HCT116 (cell line): Measurements from ENCODE around the gene CACNG6. TPM values are rescaled to one million over a fixed set of nuclear protein-coding genes. Genes with fewer than 3 reads are reported as not detected.

Source experiments
- ATAC-seq: fragments of 200-7000 bp; cut with Tn5 transposase; 2 replicates; pipeline ENCODE4 v1.9.1; 2020; ENCODE audit warnings: mild to moderate bottlenecking, moderate library complexity
- BruUV-seq: library from RNA; stranded (reverse); fragments of 400-500 nt; replicated peaks from 2 replicates; lab custom pipeline; 2021; lab: Mats Ljungman, UMichigan
- CTCF ChIA-PET: fragments of 300-600 bp; sonication (Branson Sonifier 250); formaldehyde crosslinking; loops from one replicate; lab custom pipeline; 2021; ENCODE audit warnings: antibody characterized with exemption; lab: Charles Lee
- POLR2A ChIA-PET: fragments of 300-600, 350-600 bp; sonication (Branson Sonifier 250); formaldehyde crosslinking; loops from one replicate; lab custom pipeline; 2021; ENCODE audit warnings: antibody characterized with exemption; lab: Charles Lee
- RAD21 ChIA-PET, 2 experiments: fragments of 300-600 bp; sonication (Branson Sonifier 250); formaldehyde crosslinking; loops; one replicate each; lab custom pipeline; 2023; ENCODE audit warnings: low total read pairs in 2 of 2; ENCODE audit not compliant: uncharacterized antibody in 2 of 2, unreplicated experiment in 2 of 2, low non-redundant PET in 1 of 2; lab: Charles Lee
- DNase-seq: peaks from one replicate; pipeline ENCODE4 v3.0.0-alpha.2; 2010; ENCODE audit warnings: low read depth, low spot score
- H2AFZ ChIP-seq: fragments of 200-600 bp; shearing (Covaris generic), sonication (generic); 2 replicates; pipeline ENCODE4 v1.6.1; 2017; ENCODE audit warnings: low read depth, mixed run types, mixed read lengths, antibody characterized with exemption, low read length; ENCODE audit not compliant: poor library complexity, severe bottlenecking
- H3K27ac ChIP-seq: 2 replicates; pipeline ENCODE4 v1.5.1; 2012; ENCODE audit warnings: low read depth, low read length
- H3K27me3 ChIP-seq: fragments of 200-600 bp; sonication (generic); 2 replicates; pipeline ENCODE4 v1.6.1; 2016; ENCODE audit warnings: mixed run types, low read length, mixed read lengths; ENCODE audit not compliant: insufficient read depth
- H3K36me3 ChIP-seq, 2 experiments: fragments of 200-500 bp in 1 of 2; fragments of 200-600 bp in 1 of 2; sonication (Bioruptor generic) in 1 of 2; sonication (generic) in 1 of 2; 2 replicates each; pipeline versions ENCODE4 v1.5.1 to v1.6.1; 2014 to 2016; ENCODE audit warnings: low read length in 2 of 2, inconsistent platforms in 1 of 2, mixed read lengths in 1 of 2, mixed run types in 1 of 2; ENCODE audit not compliant: insufficient read depth in 2 of 2, control insufficient read depth in 1 of 2
- H3K4me1 ChIP-seq, 2 experiments: fragments of 200-600 bp in 1 of 2; sonication (generic) in 1 of 2; 2 replicates each; pipeline versions ENCODE4 v1.5.1 to v1.6.1; 2012 to 2017; ENCODE audit warnings: low read length in 2 of 2, inconsistent platforms in 1 of 2, mild to moderate bottlenecking in 1 of 2, mixed read lengths in 1 of 2, mixed run types in 1 of 2, moderate library complexity in 1 of 2; ENCODE audit not compliant: insufficient read depth in 2 of 2, control insufficient read depth in 1 of 2
- H3K4me2 ChIP-seq: fragments of 200-600 bp; sonication (generic); 2 replicates; pipeline ENCODE4 v1.6.1; 2017; ENCODE audit warnings: mixed run types, low read length, mixed read lengths
- H3K4me3 ChIP-seq, 2 experiments: fragments of 200-600 bp in 1 of 2; sonication (generic) in 1 of 2; replicated peaks in 1 of 2; 2 replicates each; pipeline ENCODE4 v1.5.1; 2011 to 2016; ENCODE audit warnings: low read length in 2 of 2, control low read depth in 1 of 2, low read depth in 1 of 2, mild to moderate bottlenecking in 1 of 2, mixed read lengths in 1 of 2, mixed run types in 1 of 2
- H3K79me2 ChIP-seq: fragments of 200-600 bp; sonication (generic); 2 replicates; pipeline ENCODE4 v1.6.1; 2017; ENCODE audit warnings: mild to moderate bottlenecking, mixed run types, low read length, moderate library complexity, mixed read lengths; ENCODE audit not compliant: insufficient read depth
- H3K9ac ChIP-seq: fragments of 200-600 bp; sonication (generic); 2 replicates; pipeline ENCODE4 v1.6.1; 2016; ENCODE audit warnings: low read length, mixed read lengths
- H3K9me2 ChIP-seq: fragments of 200-600 bp; sonication (generic), shearing (Covaris generic); 2 replicates; pipeline ENCODE4 v1.6.1; 2017; ENCODE audit warnings: mixed run types, mild to moderate bottlenecking, moderate library complexity; ENCODE audit not compliant: insufficient read depth
- H3K9me3 ChIP-seq, 2 experiments: fragments of 200-500 bp in 1 of 2; fragments of 200-600 bp in 1 of 2; sonication (Bioruptor generic) in 1 of 2; sonication (generic) in 1 of 2; 2 replicates each; pipeline ENCODE4 v1.6.1; 2014 to 2017; ENCODE audit warnings: low read length in 2 of 2, mixed read lengths in 2 of 2, inconsistent platforms in 1 of 2, low read depth in 1 of 2, mild to moderate bottlenecking in 1 of 2, mixed run types in 1 of 2, moderate library complexity in 1 of 2; ENCODE audit not compliant: control insufficient read depth in 1 of 2, insufficient read depth in 1 of 2
- H4K20me1 ChIP-seq: fragments of 200-600 bp; sonication (generic), shearing (Covaris generic); 2 replicates; pipeline ENCODE4 v1.6.1; 2017; ENCODE audit warnings: mixed run types, mild to moderate bottlenecking, moderate library complexity; ENCODE audit not compliant: insufficient read depth
- ATF3 ChIP-seq: IDR thresholded peaks from 2 replicates; pipeline ENCODE4 v1.6.1; 2012
- CEBPB ChIP-seq: IDR thresholded peaks from 2 replicates; pipeline ENCODE4 v1.6.1; 2012; ENCODE audit warnings: low read depth
- CTCF ChIP-seq, 3 experiments: fragments of 200-600 bp in 1 of 3; sonication (generic) in 1 of 3; IDR thresholded peaks in 2 of 3; conservative IDR thresholded peaks in 1 of 3; 2 replicates each; pipeline ENCODE4 v1.5.1; 2012 to 2017; ENCODE audit warnings: low read depth in 2 of 3, low read length in 2 of 3, antibody characterized with exemption in 1 of 3, borderline replicate concordance in 1 of 3, control low read depth in 1 of 3, mild to moderate bottlenecking in 1 of 3, mixed read lengths in 1 of 3, mixed run types in 1 of 3, moderate library complexity in 1 of 3; ENCODE audit not compliant: insufficient read depth in 1 of 3
- EGR1 ChIP-seq: IDR thresholded peaks from 2 replicates; pipeline ENCODE4 v1.6.1; 2012; ENCODE audit warnings: low read depth
- EZH2 ChIP-seq: fragments of 200-600 bp; sonication (generic); IDR thresholded peaks from 2 replicates; pipeline ENCODE4 v1.6.1; 2017; ENCODE audit warnings: antibody characterized with exemption, mixed run types
- FOSL1 ChIP-seq: IDR thresholded peaks from 2 replicates; pipeline ENCODE4 v1.6.1; 2012; ENCODE audit warnings: low read depth
- JUND ChIP-seq: IDR thresholded peaks from 2 replicates; pipeline ENCODE4 v1.6.1; 2012
- MAX ChIP-seq: IDR thresholded peaks from 2 replicates; pipeline ENCODE4 v1.6.1; 2012
- POLR2A ChIP-seq: IDR thresholded peaks from 2 replicates; pipeline ENCODE4 v1.7.0; 2011; ENCODE audit warnings: borderline replicate concordance; ENCODE audit not compliant: insufficient read depth, insufficient read length; ENCODE audit errors: extremely low read depth
- RAD21 ChIP-seq: IDR thresholded peaks from 2 replicates; pipeline ENCODE4 v1.6.1; 2012; ENCODE audit warnings: low read depth, mild to moderate bottlenecking
- REST ChIP-seq: IDR thresholded peaks from 2 replicates; pipeline ENCODE4 v1.6.1; 2012; ENCODE audit warnings: low read depth
- SIN3A ChIP-seq: IDR thresholded peaks from 2 replicates; pipeline ENCODE4 v1.6.1; 2012; ENCODE audit warnings: low read depth
- SP1 ChIP-seq: IDR thresholded peaks from 2 replicates; pipeline ENCODE4 v1.6.1; 2012; ENCODE audit warnings: low read depth
- SRF ChIP-seq: IDR thresholded peaks from 2 replicates; pipeline ENCODE4 v1.6.1; 2012; ENCODE audit warnings: low read depth
- YY1 ChIP-seq: IDR thresholded peaks from 2 replicates; pipeline ENCODE4 v1.6.1; 2011; ENCODE audit warnings: low read length, low read depth, moderate library complexity, mild to moderate bottlenecking; ENCODE audit not compliant: insufficient replicate concordance; ENCODE audit errors: extremely low read depth
- ZNF274 ChIP-seq: fragments of 200-500 bp; sonication (Bioruptor generic); IDR thresholded peaks from 2 replicates; pipeline ENCODE4 v1.6.1; 2014; ENCODE audit warnings: mild to moderate bottlenecking, low read depth, low read length, inconsistent platforms
- intact Hi-C: fragments of 100-400 bp; cut with micrococcal nuclease; formaldehyde crosslinking; loops from 2 replicates; pipeline ENCODE4 v1.10.0; 2022
- total RNA-seq: library from RNA; stranded (reverse); gene quantifications from one replicate; pipeline ENCODE4 v1.2.1, GENCODE V29; 2021; ENCODE audit not compliant: unreplicated experiment

Gene CACNG6
- total RNA-seq, 1 experiment from 2014 or later, result 0.15 TPM

GRCh38 chr19:53966931-53967330 lies 24.5 kb upstream of the CACNG6 start:
- H3K9me2 ChIP-seq, result no peaks in the 10 kb centered on the region
- BruUV-seq, result no TSS peak
- ChIA-PET RAD21 (no interaction called here), POLR2A (no interaction called here), CTCF (no interaction called here)
- DNase-seq, result no peak
- ATAC-seq, result no peak
- H3K9ac ChIP-seq, result no peak overlapping the region
- intact Hi-C loops, result no loop called here
- no peaks in the 10 kb centered on the region for H3K27me3 ChIP-seq
- no peaks in the 10 kb centered on the region for H4K20me1 ChIP-seq
- TF ChIP-seq POLR2A (no peak), SRF (no peak), SIN3A (no peak), ZNF274 (no peak), EGR1 (no peak)
- H3K79me2 ChIP-seq, result no peaks in the 10 kb centered on the region
- no peaks in the 10 kb centered on the region for H3K4me1 ChIP-seq
- no peak overlapping the region for H3K27ac ChIP-seq
- H3K9me3 ChIP-seq, result no peaks in the 10 kb centered on the region
- no peak overlapping the region for H2AFZ ChIP-seq
- H3K4me3 ChIP-seq, result no peak overlapping the region
- no peak overlapping the region for H3K4me2 ChIP-seq
- no peaks in the 10 kb centered on the region for H3K36me3 ChIP-seq

GRCh38 chr19:53969366-53969765 lies 22.1 kb upstream of the CACNG6 start:
- RAD21 ChIA-PET, result no interaction called here
- BruUV-seq, result no TSS peak
- TF ChIP-seq MAX, result no peak
- no peak for TF ChIP-seq FOSL1
- TF ChIP-seq JUND, result no peak
- no peak for TF ChIP-seq REST
- no peak for TF ChIP-seq RAD21
- TF ChIP-seq EZH2, result no peak
- TF ChIP-seq ATF3, result no peak
- no peak for TF ChIP-seq POLR2A
- no peak for TF ChIP-seq EGR1
- no peak for TF ChIP-seq SRF
- no peak for TF ChIP-seq SP1
- no peak for TF ChIP-seq CTCF (IDR thresholded peaks at IDR 0.05 in 2 of 3, conservative IDR thresholded peaks at IDR 0.05 in 1 of 3; ENCODE audit: borderline replicate concordance in 1 of 3, insufficient read depth in 1 of 3, low read depth in 2 of 3, low read length in 2 of 3)
- no peak for TF ChIP-seq YY1
- TF ChIP-seq SIN3A, result no peak
- TF ChIP-seq CEBPB, result no peak
- no peak for TF ChIP-seq ZNF274

More at GRCh38 chr19:53969366-53969765, 22.1 kb upstream of the CACNG6 start:
- Histone ChIP-seq H3K4me1 (no peaks in the 10 kb centered on the region), H3K9me3 (no peaks in the 10 kb centered on the region), H3K4me2 (no peak overlapping the region), H3K27me3 (no peaks in the 10 kb centered on the region), H2AFZ (no peak overlapping the region), H3K79me2 (no peaks in the 10 kb centered on the region), H3K4me3 (no peak overlapping the region), H3K9ac (no peak overlapping the region), H3K9me2 (no peaks in the 10 kb centered on the region), H4K20me1 (no peaks in the 10 kb centered on the region), H3K36me3 (no peaks in the 10 kb centered on the region), H3K27ac (no peak overlapping the region)
- POLR2A ChIA-PET, result no interaction called here
- intact Hi-C loops, result no loop called here
- DNase-seq, result no peak
- no peak for ATAC-seq
- CTCF ChIA-PET, result no interaction called here
